ENCODE measurements around the gene ZNF318.

DNA sequence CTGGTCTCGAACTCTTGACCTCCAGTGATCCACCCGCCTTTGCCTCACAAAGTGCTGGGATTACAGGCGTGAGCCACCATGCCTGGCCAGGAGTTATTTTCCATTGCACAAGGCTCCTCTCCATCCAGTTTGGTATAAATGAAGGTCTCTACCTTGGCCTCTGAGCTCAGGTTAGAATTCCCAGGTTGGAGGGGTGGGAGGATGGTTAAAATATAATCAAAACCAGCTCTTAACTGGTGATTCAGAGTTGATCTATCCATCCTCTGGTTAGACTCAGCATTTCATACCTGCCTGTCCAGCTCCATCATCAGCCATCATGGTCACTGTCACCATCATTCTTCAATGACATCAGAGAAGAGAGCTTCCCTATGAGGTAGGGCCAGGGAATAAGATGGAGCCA, 74.0 kb downstream of the ZNF318 start:
- TF ChIP-seq, protein P1, sequence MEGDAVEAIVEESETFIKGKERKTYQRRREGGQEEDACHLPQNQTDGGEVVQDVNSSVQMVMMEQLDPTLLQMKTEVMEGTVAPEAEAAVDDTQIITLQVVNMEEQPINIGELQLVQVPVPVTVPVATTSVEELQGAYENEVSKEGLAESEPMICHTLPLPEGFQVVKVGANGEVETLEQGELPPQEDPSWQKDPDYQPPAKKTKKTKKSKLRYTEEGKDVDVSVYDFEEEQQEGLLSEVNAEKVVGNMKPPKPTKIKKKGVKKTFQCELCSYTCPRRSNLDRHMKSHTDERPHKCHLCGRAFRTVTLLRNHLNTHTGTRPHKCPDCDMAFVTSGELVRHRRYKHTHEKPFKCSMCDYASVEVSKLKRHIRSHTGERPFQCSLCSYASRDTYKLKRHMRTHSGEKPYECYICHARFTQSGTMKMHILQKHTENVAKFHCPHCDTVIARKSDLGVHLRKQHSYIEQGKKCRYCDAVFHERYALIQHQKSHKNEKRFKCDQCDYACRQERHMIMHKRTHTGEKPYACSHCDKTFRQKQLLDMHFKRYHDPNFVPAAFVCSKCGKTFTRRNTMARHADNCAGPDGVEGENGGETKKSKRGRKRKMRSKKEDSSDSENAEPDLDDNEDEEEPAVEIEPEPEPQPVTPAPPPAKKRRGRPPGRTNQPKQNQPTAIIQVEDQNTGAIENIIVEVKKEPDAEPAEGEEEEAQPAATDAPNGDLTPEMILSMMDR (IDR thresholded peaks at IDR 0.05; ENCODE audit: extremely low read depth in 1 of 2, insufficient read depth in 1 of 2, low read depth in 1 of 2, low read length in 2 of 2): no peak
- TF ChIP-seq EZH2 (IDR thresholded peaks at IDR 0.05; ENCODE audit: borderline replicate concordance, low read depth, low read length, severe bottlenecking) (no peak), POLR2A (IDR thresholded peaks at IDR 0.05; ENCODE audit: low read depth, low read length) (no peak), POLR2AphosphoS5 (IDR thresholded peaks at IDR 0.05; ENCODE audit: insufficient read depth, low read depth, low read length) (no peak), MYC (IDR thresholded peaks at IDR 0.05; ENCODE audit: low read depth, low read length) (no peak), JUN (IDR thresholded peaks at IDR 0.05; ENCODE audit: borderline replicate concordance, insufficient read depth, insufficient read length, low read depth) (no peak)
- TF ChIP-seq, protein P2, sequence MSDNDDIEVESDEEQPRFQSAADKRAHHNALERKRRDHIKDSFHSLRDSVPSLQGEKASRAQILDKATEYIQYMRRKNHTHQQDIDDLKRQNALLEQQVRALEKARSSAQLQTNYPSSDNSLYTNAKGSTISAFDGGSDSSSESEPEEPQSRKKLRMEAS (IDR thresholded peaks at IDR 0.05; ENCODE audit: insufficient read depth, insufficient read length): no peak
